Hepatocyte (in vitro differentiated cells): ENCODE measurements around the gene PTPN1.

ENCODE experiments used
- CTCF ChIP-seq: fragments of 200-600 bp; sonication (generic); IDR thresholded peaks from 2 replicates; pipeline ENCODE4 v1.5.1; 2016; ENCODE audit warnings: antibody characterized with exemption, mild to moderate bottlenecking; ENCODE audit not compliant: poor library complexity
- EZH2phosphoT487 ChIP-seq: fragments of 200-600 bp; sonication (generic); IDR thresholded peaks from one replicate; pipeline ENCODE4 v1.6.1; 2018; ENCODE audit warnings: antibody characterized with exemption, mild to moderate bottlenecking, low read depth, moderate library complexity; ENCODE audit not compliant: unreplicated experiment, severe bottlenecking

- no peak for TF ChIP-seq CTCF
- no peak for TF ChIP-seq EZH2phosphoT487
Measured at GRCh38 chr20:50607850-50608749, 97.9 kb downstream of the PTPN1 start.
